Testis (tissue), 2 donors: ENCODE results near the gene LRRIQ1.

Experiments used
- CTCF ChIP-seq, 3 experiments: fragments of 450-650 bp in 2 of 3; fragments of 200-600 bp in 1 of 3; sonication (generic) in 1 of 3; IDR thresholded peaks; one replicate each; pipeline ENCODE4 v1.5.1; 2016 to 2019; ENCODE audit warnings: antibody characterized with exemption in 3 of 3, mild to moderate bottlenecking in 2 of 3, moderate library complexity in 1 of 3
- POLR2A ChIP-seq: fragments of 450-650 bp; IDR thresholded peaks from one replicate; pipeline ENCODE4 v1.6.1; 2017; ENCODE audit warnings: antibody characterized with exemption, mild to moderate bottlenecking, moderate library complexity

GRCh38 chr12:85072826-85073225 is 36.7 kb downstream of the LRRIQ1 start:
- no peak for TF ChIP-seq CTCF (IDR thresholded peaks at IDR 0.05)
- no peak for TF ChIP-seq POLR2A
